K562 (cell line): ENCODE measurements around the gene SLC39A7. TPM values are rescaled to one million over a fixed set of nuclear protein-coding genes. Genes with fewer than 3 reads are reported as not detected.

Source experiments
- BRD9 ChIP-seq: fragments of 450-650 bp; IDR thresholded peaks from 2 replicates; pipeline ENCODE4 v1.6.1; 2018; ENCODE audit warnings: low read depth; ENCODE audit not compliant: partially characterized antibody
- CHD1 ChIP-seq: fragments of 200-600 bp; sonication (generic); IDR thresholded peaks from one replicate; pipeline ENCODE4 v1.6.1; 2012; ENCODE audit warnings: mild to moderate bottlenecking, moderate library complexity, low read length, inconsistent platforms
- GATAD2A ChIP-seq: fragments of 450-650 bp; IDR thresholded peaks from 2 replicates; pipeline ENCODE4 v1.6.1; 2017
- ZZZ3 ChIP-seq: fragments of 450-650 bp; IDR thresholded peaks from 2 replicates; pipeline ENCODE4 v1.6.1; 2016; ENCODE audit warnings: antibody characterized with exemption, mild to moderate bottlenecking, moderate library complexity
- polyA plus RNA-seq, 8 experiments: library from polyadenylated mRNA; depleted of rRNA in 4 of 8; stranded (reverse) in 5 of 8; unstranded in 3 of 8; fragments of >200 nt; fragmentation: Nextera tagmentation in 2 of 8; fragmentation: Illumina TruSeq in 1 of 8; extraction: Ambion mirVana in 2 of 8; extraction: Trizol in 1 of 8; gene quantifications; 2 replicates each; pipeline versions ENCODE4 v1.2.1 to v1.2.3, GENCODE V29; 2011 to 2014; ENCODE audit warnings: inconsistent platforms in 1 of 8, missing spikeins in 1 of 8
- total RNA-seq, 7 experiments: library from RNA; depleted of rRNA in 6 of 7; stranded (reverse); fragments of >200 nt in 6 of 7; fragmentation: Illumina TruSeq in 2 of 7; extraction: Trizol in 2 of 7; gene quantifications; 2 replicates each; pipeline versions ENCODE4 v1.2.1 to v1.2.3, GENCODE V29; 2011 to 2021; ENCODE audit warnings: low replicate concordance in 1 of 7
- TF ChIP-seq, protein P1 (sequence below): fragments of 450-650 bp; IDR thresholded peaks from 2 replicates; pipeline ENCODE4 v1.6.1; 2016; ENCODE audit warnings: mild to moderate bottlenecking, moderate library complexity
- TF ChIP-seq, protein P2 (sequence below): fragments of 250-450 bp; sonication (Bioruptor Pico); IDR thresholded peaks from 2 replicates; pipeline ENCODE4 v1.9.0; 2021; ENCODE audit warnings: mild to moderate bottlenecking, inconsistent platforms
- TF ChIP-seq, protein P3 (sequence below): sonication (generic); formaldehyde crosslinking; IDR thresholded peaks from 2 replicates; pipeline ENCODE4 v1.8.0; 2022; ENCODE audit warnings: mild to moderate bottlenecking, low read depth, missing genetic modification reagents
- TF ChIP-seq, protein P4 (sequence below), 2 experiments: fragments of 250-450 bp in 1 of 2; fragments of 450-650 bp in 1 of 2; sonication (Bioruptor Pico) in 1 of 2; IDR thresholded peaks; 2 replicates each; pipeline versions ENCODE4 v1.6.1 to v1.8.0; 2016 to 2021; ENCODE audit warnings: mild to moderate bottlenecking in 2 of 2, moderate library complexity in 2 of 2, missing compliant biosample characterization in 1 of 2, missing genetic modification characterization in 1 of 2
- TF ChIP-seq, protein P5 (sequence below): conservative IDR thresholded peaks from 2 replicates; pipeline ENCODE4 v1.6.1; 2011; ENCODE audit warnings: low read depth, mild to moderate bottlenecking, low read length; ENCODE audit not compliant: control insufficient read depth

Gene SLC39A7
- total and polyA plus RNA-seq, 9 of the 15 experiments (the other 6 are each of a cell fraction or from before 2014, with no cell fraction given), result 21.7 to 169 (median 121) TPM

DNA sequence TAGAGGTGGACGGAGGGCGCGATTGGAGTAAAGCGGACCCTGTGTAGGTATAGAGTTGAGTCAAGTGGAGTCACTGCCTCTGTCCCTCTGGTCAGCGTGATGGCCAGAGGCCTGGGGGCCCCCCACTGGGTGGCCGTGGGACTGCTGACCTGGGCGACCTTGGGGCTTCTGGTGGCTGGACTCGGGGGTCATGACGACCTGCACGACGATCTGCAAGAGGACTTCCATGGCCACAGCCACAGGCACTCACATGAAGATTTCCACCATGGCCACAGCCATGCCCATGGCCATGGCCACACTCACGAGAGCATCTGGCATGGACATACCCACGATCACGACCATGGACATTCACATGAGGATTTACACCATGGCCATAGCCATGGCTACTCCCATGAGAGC, 479 bp downstream of the SLC39A7 start (continued):
- TF ChIP-seq, protein P1, sequence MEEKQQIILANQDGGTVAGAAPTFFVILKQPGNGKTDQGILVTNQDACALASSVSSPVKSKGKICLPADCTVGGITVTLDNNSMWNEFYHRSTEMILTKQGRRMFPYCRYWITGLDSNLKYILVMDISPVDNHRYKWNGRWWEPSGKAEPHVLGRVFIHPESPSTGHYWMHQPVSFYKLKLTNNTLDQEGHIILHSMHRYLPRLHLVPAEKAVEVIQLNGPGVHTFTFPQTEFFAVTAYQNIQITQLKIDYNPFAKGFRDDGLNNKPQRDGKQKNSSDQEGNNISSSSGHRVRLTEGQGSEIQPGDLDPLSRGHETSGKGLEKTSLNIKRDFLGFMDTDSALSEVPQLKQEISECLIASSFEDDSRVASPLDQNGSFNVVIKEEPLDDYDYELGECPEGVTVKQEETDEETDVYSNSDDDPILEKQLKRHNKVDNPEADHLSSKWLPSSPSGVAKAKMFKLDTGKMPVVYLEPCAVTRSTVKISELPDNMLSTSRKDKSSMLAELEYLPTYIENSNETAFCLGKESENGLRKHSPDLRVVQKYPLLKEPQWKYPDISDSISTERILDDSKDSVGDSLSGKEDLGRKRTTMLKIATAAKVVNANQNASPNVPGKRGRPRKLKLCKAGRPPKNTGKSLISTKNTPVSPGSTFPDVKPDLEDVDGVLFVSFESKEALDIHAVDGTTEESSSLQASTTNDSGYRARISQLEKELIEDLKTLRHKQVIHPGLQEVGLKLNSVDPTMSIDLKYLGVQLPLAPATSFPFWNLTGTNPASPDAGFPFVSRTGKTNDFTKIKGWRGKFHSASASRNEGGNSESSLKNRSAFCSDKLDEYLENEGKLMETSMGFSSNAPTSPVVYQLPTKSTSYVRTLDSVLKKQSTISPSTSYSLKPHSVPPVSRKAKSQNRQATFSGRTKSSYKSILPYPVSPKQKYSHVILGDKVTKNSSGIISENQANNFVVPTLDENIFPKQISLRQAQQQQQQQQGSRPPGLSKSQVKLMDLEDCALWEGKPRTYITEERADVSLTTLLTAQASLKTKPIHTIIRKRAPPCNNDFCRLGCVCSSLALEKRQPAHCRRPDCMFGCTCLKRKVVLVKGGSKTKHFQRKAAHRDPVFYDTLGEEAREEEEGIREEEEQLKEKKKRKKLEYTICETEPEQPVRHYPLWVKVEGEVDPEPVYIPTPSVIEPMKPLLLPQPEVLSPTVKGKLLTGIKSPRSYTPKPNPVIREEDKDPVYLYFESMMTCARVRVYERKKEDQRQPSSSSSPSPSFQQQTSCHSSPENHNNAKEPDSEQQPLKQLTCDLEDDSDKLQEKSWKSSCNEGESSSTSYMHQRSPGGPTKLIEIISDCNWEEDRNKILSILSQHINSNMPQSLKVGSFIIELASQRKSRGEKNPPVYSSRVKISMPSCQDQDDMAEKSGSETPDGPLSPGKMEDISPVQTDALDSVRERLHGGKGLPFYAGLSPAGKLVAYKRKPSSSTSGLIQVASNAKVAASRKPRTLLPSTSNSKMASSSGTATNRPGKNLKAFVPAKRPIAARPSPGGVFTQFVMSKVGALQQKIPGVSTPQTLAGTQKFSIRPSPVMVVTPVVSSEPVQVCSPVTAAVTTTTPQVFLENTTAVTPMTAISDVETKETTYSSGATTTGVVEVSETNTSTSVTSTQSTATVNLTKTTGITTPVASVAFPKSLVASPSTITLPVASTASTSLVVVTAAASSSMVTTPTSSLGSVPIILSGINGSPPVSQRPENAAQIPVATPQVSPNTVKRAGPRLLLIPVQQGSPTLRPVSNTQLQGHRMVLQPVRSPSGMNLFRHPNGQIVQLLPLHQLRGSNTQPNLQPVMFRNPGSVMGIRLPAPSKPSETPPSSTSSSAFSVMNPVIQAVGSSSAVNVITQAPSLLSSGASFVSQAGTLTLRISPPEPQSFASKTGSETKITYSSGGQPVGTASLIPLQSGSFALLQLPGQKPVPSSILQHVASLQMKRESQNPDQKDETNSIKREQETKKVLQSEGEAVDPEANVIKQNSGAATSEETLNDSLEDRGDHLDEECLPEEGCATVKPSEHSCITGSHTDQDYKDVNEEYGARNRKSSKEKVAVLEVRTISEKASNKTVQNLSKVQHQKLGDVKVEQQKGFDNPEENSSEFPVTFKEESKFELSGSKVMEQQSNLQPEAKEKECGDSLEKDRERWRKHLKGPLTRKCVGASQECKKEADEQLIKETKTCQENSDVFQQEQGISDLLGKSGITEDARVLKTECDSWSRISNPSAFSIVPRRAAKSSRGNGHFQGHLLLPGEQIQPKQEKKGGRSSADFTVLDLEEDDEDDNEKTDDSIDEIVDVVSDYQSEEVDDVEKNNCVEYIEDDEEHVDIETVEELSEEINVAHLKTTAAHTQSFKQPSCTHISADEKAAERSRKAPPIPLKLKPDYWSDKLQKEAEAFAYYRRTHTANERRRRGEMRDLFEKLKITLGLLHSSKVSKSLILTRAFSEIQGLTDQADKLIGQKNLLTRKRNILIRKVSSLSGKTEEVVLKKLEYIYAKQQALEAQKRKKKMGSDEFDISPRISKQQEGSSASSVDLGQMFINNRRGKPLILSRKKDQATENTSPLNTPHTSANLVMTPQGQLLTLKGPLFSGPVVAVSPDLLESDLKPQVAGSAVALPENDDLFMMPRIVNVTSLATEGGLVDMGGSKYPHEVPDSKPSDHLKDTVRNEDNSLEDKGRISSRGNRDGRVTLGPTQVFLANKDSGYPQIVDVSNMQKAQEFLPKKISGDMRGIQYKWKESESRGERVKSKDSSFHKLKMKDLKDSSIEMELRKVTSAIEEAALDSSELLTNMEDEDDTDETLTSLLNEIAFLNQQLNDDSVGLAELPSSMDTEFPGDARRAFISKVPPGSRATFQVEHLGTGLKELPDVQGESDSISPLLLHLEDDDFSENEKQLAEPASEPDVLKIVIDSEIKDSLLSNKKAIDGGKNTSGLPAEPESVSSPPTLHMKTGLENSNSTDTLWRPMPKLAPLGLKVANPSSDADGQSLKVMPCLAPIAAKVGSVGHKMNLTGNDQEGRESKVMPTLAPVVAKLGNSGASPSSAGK, result peak; percentile 30; the same call in 1 of the 2 replicates
- TF ChIP-seq, protein P2, sequence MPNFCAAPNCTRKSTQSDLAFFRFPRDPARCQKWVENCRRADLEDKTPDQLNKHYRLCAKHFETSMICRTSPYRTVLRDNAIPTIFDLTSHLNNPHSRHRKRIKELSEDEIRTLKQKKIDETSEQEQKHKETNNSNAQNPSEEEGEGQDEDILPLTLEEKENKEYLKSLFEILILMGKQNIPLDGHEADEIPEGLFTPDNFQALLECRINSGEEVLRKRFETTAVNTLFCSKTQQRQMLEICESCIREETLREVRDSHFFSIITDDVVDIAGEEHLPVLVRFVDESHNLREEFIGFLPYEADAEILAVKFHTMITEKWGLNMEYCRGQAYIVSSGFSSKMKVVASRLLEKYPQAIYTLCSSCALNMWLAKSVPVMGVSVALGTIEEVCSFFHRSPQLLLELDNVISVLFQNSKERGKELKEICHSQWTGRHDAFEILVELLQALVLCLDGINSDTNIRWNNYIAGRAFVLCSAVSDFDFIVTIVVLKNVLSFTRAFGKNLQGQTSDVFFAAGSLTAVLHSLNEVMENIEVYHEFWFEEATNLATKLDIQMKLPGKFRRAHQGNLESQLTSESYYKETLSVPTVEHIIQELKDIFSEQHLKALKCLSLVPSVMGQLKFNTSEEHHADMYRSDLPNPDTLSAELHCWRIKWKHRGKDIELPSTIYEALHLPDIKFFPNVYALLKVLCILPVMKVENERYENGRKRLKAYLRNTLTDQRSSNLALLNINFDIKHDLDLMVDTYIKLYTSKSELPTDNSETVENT, result 0 out of 2 replicates have a peak, but pooled peaks have one; percentile 50
- TF ChIP-seq GATAD2A (peak; percentile 92), CHD1 (peak; percentile 34), BRD9 (peak; percentile 91), ZZZ3 (0 out of 2 replicates have a peak, but pooled peaks have one; percentile 30)
- TF ChIP-seq, protein P3, sequence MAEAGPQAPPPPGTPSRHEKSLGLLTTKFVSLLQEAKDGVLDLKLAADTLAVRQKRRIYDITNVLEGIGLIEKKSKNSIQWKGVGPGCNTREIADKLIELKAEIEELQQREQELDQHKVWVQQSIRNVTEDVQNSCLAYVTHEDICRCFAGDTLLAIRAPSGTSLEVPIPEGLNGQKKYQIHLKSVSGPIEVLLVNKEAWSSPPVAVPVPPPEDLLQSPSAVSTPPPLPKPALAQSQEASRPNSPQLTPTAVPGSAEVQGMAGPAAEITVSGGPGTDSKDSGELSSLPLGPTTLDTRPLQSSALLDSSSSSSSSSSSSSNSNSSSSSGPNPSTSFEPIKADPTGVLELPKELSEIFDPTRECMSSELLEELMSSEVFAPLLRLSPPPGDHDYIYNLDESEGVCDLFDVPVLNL (CRISPR knock-in tag), result peak; percentile 68; the same call in 1 of the 2 replicates
- TF ChIP-seq, protein P4, sequence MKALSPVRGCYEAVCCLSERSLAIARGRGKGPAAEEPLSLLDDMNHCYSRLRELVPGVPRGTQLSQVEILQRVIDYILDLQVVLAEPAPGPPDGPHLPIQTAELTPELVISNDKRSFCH (CRISPR knock-in tag; IDR thresholded peaks at IDR 0.05), result no peak
- TF ChIP-seq, protein P4 (tag; IDR thresholded peaks at IDR 0.05), result 0 out of 2 replicates have a peak, but pooled peaks have one; percentile 15
- TF ChIP-seq, protein P5, sequence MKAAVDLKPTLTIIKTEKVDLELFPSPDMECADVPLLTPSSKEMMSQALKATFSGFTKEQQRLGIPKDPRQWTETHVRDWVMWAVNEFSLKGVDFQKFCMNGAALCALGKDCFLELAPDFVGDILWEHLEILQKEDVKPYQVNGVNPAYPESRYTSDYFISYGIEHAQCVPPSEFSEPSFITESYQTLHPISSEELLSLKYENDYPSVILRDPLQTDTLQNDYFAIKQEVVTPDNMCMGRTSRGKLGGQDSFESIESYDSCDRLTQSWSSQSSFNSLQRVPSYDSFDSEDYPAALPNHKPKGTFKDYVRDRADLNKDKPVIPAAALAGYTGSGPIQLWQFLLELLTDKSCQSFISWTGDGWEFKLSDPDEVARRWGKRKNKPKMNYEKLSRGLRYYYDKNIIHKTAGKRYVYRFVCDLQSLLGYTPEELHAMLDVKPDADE, result 0 out of 2 replicates have a peak, but pooled peaks have one; percentile 34
